Fibroblast of the aortic adventitia (primary cell): ENCODE results near the gene TTLL4. TPM values are rescaled to one million over a fixed set of nuclear protein-coding genes. Genes with fewer than 3 reads are reported as not detected.

Experiments used
- DNase-seq: peaks from one replicate; pipeline ENCODE4 v3.0.0-alpha.2; 2010; ENCODE audit warnings: low read depth
- H3K4me3 ChIP-seq: 2 replicates; pipeline ENCODE4 v1.5.1; 2011; ENCODE audit warnings: low read depth, mild to moderate bottlenecking, control low read depth, low read length, moderate library complexity
- total RNA-seq: library from RNA; depleted of rRNA; stranded (reverse); fragments of >200 nt; gene quantifications from 2 replicates; pipeline ENCODE4 v1.2.3, GENCODE V29; 2012; ENCODE audit warnings: low replicate concordance
- TF ChIP-seq, protein P1 (sequence below): IDR thresholded peaks from 2 replicates; pipeline ENCODE4 v1.5.1; 2011; ENCODE audit warnings: mild to moderate bottlenecking, low read length, control low read depth, inconsistent platforms; ENCODE audit not compliant: insufficient read depth

The TTLL4 gene
- total RNA-seq, 1 donor, result 14.2 TPM

DNA sequence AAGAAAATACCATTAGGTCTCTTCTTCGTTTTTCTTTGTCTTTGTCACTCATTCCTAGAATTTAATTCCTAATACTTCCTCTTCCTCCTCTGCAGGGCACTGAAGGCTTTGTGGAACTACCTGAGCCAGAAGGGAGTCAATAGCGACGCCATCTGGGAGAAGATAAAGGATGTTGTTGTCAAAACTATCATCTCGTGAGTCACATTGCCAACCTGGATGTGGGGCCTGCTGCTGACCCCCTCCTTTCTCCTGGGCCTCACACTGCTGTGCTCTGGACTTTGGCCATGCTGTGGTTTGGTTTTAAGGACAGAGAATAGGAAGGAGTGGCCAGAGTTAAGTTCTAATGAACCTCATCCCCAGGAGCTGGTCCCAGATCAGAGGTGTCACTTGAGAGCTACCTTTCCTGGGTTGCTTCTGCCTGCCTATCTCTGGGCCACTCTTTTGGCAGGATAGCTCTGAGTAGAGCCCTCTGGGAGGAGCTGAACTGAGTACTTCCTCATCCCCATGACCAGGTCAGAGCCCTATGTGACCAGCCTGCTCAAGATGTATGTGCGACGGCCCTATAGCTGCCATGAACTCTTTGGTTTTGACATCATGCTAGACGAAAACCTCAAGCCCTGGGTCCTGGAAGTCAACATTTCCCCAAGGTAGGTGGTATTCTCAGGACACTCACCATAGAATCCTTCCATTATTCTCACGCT lies 38.3 kb downstream of the TTLL4 start:
- DNase-seq, result no peak
- TF ChIP-seq, protein P1, sequence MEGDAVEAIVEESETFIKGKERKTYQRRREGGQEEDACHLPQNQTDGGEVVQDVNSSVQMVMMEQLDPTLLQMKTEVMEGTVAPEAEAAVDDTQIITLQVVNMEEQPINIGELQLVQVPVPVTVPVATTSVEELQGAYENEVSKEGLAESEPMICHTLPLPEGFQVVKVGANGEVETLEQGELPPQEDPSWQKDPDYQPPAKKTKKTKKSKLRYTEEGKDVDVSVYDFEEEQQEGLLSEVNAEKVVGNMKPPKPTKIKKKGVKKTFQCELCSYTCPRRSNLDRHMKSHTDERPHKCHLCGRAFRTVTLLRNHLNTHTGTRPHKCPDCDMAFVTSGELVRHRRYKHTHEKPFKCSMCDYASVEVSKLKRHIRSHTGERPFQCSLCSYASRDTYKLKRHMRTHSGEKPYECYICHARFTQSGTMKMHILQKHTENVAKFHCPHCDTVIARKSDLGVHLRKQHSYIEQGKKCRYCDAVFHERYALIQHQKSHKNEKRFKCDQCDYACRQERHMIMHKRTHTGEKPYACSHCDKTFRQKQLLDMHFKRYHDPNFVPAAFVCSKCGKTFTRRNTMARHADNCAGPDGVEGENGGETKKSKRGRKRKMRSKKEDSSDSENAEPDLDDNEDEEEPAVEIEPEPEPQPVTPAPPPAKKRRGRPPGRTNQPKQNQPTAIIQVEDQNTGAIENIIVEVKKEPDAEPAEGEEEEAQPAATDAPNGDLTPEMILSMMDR, result no peak
- no peak overlapping the region for H3K4me3 ChIP-seq

DNA sequence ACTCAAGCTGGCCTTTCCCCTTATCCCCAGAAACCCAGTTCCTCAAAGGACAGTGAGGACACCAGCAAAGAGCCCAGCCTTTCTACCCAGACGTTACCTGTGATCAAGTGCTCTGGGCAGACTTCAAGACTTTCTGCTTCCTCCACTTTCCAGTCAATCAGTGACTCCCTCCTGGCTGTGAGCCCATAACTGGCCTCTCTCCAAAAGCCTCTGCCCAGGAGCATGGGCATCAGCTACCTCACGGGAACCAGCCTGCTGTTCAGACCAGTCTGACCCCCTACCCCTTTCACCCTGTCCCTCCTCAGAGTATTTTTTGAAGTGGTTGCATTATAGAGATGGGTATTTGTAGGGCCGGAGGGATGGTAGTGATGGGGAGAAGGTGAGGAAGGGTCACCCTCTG lies 43.6 kb downstream of the TTLL4 start:
- DNase-seq, result no peak
- H3K4me3 ChIP-seq, result no peak overlapping the region
- TF ChIP-seq, protein P1, result no peak

DNA sequence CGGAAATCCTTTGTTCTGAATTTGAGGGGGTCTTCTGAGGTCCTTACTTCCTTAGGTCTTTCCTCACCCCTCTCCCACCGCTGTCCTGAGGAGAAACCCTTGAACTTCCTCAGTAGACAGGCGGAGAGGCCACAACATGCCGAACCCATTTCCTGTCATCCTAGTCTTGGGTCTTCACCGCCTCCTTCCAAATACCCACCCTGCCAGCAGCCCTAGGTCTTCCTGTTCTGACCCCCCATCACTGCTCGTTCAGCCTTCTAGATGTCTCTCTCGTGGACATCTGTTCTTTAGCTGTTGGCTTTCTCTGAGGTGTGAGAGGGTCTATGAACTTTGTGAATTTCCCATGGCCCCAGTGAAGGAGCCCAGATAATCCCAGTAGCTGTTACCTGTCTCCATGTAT lies 44.1 kb downstream of the TTLL4 start:
- TF ChIP-seq, protein P1, result no peak
- no peak overlapping the region for H3K4me3 ChIP-seq
- DNase-seq, result no peak

DNA sequence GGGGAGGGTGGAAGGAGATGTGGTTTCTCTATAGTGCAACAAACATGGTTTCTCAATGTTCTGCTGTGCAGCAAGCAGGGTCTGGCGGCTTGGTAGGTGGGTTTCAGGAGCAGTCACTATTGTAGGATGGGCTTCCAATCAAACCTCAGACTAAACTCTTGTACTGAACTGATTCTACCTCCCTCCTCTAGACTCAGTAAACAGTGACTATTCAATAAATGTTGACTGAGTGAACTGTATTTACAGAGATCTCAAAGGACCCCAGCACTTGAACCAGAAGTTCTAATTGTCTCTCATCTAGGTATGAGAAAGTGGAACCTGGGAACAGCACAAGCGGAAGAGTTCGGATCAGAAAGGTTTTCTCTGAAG lies 44.5 kb downstream of the TTLL4 start:
- DNase-seq, result no peak
- TF ChIP-seq, protein P1, result no peak
- no peak overlapping the region for H3K4me3 ChIP-seq

DNA sequence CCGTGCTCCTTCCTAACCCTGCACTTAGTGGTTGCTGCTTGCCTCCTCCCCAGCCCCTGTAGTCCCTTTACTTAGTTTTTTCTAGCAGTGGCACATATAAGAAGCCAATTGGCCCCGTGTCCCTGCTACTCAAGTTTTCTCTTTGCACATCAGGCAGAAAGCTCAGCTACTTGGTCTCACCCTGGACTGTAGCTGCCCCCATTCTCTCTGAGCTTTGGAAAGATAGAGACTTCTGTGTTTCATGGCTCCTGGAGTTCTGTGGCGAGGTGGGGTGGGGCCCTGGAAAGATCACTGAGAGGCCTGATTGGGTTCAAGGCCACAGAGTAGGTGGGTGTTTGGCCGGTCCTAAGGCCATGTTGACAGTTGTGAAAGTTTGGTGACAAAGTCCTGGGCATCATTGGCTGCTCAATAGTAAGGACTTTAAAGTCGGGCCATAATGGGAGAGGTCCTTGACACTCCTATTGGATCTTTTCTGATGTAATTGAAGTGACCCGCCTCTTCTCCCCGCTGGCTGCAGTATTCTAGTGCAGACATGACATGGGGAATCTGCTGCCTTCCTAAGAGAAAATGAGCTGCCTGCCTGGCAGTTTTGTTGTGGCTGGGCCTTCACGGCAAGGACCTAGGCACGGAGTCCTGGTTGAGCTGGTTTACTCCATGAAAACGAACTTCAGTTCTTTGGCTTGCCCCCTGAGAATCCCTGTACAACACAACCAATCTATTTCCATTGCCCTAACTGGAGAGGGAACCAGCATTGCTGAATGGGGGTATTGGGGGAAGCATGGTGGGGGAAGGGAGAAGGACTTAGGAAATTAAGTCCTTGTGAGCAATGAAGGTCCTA lies 45.2 kb downstream of the TTLL4 start:
- TF ChIP-seq, protein P1, result no peak
- H3K4me3 ChIP-seq, result no peak overlapping the region
- DNase-seq, result no peak

DNA sequence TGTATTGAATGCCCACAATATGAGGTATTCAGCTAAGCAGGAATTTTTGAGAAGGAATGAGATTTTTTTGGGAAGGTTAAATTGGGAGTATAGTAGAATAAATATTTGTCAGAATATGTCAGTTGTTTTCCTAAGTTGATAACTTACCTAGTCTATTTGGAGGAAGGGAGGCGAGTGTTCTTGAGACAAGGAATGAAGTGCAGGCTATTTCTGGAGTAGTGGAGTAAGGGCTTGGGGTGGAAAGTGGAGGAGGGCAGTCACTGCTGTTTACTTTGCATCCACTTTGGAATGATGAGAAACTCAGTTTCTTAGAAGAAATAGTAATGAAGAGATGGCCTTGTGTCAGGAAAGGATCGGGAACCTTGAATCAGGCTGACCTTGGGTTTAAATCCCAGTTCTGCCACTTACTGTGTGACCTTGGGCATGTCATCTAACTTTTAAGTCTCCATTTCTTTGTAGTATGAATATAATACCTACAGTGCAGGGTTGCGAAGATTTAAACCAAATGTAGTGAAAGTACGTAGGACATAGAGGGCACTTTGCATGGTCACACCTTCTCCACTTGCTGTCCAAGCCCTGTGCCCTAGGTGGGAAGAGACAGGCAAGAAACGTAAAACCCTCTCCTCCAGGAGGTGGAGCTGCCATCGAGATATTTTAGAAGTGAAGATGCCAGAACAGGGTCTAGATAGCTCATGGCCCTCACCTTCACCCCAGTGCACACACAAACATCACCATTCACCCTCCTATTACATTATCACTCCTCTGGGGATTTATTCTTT lies 46.2 kb downstream of the TTLL4 start:
- no peak for DNase-seq
- TF ChIP-seq, protein P1, result no peak
- H3K4me3 ChIP-seq, result no peak overlapping the region
